ENCODE results near the gene CLGN.

DNA sequence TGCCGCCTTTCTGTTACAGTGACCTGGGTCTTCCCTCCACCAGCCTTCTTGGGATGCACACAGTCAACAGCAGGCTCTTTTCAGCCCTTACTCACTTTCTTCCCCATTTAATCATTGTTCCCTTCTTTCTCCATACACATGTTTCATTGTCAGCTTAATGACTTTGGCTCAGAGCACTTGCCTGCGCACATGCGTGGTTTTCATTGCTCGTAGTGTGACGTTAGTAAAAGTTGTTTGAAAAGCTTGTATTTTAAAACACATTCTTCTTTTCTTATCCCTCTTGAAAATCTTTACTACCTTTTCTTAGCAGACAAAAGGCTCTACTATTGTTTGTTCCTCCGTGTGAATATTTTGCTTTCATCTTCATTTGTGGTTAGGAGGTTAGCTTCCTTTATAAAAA is 73.7 kb downstream of the CLGN start:
- TF ChIP-seq EZH2phosphoT487 (IDR thresholded peaks at IDR 0.05; ENCODE audit: borderline replicate concordance, low read length), result no peak
- TF ChIP-seq, protein P1, sequence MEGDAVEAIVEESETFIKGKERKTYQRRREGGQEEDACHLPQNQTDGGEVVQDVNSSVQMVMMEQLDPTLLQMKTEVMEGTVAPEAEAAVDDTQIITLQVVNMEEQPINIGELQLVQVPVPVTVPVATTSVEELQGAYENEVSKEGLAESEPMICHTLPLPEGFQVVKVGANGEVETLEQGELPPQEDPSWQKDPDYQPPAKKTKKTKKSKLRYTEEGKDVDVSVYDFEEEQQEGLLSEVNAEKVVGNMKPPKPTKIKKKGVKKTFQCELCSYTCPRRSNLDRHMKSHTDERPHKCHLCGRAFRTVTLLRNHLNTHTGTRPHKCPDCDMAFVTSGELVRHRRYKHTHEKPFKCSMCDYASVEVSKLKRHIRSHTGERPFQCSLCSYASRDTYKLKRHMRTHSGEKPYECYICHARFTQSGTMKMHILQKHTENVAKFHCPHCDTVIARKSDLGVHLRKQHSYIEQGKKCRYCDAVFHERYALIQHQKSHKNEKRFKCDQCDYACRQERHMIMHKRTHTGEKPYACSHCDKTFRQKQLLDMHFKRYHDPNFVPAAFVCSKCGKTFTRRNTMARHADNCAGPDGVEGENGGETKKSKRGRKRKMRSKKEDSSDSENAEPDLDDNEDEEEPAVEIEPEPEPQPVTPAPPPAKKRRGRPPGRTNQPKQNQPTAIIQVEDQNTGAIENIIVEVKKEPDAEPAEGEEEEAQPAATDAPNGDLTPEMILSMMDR (IDR thresholded peaks at IDR 0.05; ENCODE audit: low read depth, low read length, poor library complexity, severe bottlenecking), result no peak

All from DOHH2 (cell line).